NCI-H82 (cell line): ENCODE data around the gene AKR1C2.
A peak's percentile ranks its signal among the peaks of the same experiment; 100 is the strongest.
"Not testable (repeated sequence)": the region's sequence is repeated elsewhere in the genome, so short reads cannot be mapped to it uniquely, and the experiment has no call there.

ENCODE experiments used
- DNase-seq: peaks from one replicate; lab custom pipeline; 2025; lab: John Stamatoyannopoulos, UW

The AKR1C2 gene

DNA sequence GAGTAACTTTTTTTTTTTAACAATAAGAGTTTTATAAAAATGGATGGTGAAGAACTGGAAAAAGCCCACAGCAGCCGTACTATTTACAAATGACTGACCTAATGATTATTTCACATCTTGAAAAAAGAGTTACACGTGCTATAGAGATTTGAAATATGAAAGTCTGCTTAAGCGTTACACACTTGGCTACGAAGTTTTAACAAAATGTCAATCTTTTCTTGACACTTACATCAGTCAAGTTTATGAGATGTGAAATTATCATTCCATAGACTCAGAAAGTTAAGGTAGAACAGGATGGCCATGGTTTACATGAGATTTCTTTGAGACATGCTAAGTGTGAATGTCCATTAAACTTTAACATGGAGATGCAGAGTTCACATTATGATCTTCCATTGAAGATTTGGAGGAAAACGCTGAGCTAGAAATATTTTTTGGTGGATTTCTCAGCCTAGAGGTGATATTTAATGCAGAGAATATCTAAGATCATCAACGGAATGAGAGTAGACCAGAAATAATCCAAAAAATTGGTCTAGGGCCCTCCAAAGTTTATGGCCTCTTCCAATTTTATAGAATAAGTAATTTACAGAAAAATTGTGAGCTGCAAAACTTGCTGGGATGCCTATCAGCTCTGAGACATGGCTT lies 15.5 kb downstream of the AKR1C2 start:
- DNase-seq: not testable (repeated sequence)

DNA sequence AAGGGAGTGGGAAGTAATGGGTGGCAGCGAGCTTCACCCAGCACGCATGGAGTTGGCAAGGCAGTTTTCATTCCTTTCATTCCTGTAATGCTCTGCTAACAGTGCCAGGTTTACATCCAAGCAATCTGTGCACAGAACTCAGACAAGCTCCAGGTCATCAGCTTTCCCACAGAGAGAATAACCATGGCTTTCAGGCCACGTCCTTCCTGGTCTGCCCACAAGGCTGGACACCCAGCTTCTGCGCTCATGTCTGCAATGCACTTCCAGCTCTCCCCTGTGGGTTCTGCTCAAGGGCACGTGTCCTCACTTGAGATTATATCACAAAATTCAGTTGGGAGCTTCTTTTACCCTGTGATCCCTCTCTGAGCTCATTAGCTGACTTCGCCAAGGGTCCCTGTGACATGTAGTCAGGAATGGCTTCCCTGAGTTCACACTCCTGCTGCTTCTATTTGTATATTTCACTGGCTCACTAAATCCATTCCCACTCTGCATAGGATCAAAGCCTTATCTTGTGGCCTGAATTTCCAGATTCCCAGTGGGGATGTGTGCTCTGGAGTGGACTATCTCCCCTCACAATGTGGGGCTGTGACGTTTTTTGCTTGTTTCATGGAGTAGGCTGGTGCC lies 18.6 kb downstream of the AKR1C2 start:
- no peak for DNase-seq

DNA sequence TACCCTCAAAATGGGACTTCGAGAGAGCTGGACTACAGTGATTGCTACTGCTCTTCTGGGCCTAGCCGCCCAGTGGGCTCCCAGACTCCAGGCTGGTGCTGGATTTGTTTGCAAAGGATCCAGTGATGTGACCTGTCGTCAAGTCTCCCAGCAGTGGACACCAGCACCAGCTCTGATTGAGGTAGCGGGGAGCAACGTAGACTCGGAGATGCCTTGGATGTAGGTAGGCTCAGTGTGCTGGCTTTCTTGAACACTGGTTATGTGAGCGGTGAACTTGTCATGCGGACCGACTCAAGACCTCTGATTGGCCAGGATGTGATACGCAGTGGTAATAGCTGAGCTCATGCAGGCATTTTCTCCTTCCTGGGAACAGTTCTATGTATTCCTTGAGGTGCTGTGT lies 19.4 kb downstream of the AKR1C2 start:
- DNase-seq: no peak

DNA sequence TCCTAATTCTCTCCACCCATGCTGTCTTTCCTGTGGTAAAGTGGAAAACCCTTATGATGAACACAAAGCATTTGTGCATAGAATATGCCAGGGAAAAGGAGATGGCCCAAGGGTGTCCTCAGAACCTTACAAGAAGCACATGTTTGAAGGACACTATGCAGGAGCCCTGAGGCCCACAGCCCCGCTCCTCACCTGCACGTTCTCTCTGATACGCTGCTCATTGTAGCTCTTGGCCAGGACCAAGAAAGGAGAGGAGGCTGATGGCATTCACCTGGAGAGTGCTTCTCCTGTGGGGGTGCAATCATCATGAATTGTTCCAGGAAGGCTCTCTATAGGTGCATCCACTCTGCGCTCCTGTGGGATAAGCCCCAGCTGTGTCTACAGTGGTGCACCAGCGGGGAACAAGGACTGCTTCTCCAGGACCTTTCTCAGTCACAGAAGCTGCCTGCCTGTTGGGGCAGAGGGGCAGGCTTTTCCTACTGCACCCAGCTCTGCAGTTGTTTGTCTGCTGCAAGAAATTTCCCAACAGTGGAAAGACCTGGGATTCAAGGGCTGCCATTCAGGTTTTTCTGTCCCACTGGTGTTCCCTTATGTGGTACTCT lies 19.9 kb downstream of the AKR1C2 start:
- DNase-seq: no peak

DNA sequence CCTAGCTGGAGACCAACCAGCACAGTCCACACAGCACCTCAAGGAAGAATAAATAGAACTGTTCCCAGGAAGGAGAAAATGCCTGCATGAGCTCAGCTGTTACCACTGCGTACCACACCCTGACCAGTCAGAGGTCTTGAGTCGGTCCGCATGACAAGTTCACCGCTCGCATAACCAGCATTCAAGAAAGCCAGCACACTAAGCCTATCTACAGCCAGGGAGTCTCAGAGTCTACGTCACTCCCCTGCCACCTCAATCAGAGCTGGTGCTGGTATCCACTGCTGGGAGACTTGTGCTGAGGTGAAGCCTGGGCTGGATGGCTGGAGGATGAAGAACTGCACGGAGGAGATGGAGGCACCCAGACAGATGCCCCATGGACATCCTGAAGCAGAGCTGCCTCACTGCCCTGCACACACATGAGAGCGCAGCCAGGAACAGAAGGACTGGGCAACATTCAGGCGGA lies 20.9 kb downstream of the AKR1C2 start:
- no peak for DNase-seq

DNA sequence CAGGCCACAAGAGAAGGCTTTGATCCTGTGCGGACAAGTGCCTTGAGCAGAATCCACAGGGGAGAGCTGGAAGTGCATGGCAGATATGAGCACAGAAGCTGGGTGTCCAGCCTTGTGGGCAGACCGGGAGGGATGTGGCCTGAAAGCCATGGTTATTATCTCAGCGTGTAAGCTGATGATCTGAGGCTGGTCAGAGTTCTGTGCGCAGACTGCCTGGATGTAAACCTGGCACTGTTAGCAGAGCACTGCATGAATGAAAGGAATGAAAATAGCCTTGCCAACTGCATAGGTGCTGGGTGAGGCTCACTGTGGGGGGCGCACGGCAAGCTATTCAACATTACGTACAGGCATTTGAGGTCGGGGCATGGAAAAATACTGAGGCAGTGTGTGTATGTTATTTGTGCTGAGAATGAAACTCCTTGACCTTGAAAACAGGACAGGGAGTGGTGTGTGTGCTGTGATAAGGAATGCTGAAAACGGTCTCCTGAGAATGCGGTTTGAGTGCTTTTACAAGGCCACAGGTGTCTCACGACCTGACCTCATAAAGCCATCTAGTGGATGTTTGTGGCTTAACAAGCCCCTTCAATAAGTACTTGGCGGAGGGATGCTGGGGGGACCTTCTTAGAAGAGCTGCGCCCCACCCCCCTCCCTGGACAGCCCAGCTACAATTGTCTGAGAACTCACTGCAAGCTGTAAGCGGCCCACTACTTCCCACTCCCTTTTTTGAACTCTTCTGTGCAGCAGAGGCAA lies 21.8 kb downstream of the AKR1C2 start:
- peak; percentile 51 for DNase-seq

DNA sequence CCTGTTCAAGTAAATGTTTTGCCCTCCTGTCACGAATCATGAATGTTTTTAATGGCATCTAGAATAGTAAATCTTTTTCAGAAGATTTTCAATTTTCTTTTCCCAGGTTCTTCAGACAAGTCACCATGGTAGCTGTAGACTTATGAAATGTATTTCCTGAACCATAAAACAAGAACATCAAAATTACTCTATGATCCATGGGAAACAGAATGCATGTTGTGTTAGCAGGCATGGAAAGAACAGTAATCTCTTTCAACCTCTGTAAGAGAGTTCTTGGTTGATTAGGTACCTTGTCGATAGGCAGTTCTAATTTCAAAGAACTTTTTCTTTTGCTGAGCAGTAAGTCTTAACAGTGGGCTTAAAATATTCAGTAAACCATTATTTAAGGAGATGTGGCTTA lies 22.9 kb downstream of the AKR1C2 start:
- no peak for DNase-seq

DNA sequence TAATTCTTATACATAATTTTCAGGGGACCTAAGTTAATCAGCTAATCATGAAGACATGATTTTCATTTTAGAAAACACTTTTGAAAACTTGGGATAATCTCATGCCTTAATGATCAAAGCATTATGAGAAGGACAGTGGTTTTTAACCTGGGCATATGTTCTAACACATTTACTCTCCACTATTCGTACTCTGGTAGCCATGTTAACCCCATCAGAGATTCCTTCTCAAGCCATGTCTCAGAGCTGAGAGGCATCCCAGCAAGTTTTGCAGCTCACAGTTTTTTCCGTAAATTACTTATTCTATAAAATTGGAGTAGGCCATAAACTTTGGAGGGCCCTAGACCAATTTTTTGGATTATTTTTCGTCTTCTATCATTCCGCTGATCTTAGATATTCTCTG lies 24.8 kb downstream of the AKR1C2 start:
- DNase-seq: no peak

DNA sequence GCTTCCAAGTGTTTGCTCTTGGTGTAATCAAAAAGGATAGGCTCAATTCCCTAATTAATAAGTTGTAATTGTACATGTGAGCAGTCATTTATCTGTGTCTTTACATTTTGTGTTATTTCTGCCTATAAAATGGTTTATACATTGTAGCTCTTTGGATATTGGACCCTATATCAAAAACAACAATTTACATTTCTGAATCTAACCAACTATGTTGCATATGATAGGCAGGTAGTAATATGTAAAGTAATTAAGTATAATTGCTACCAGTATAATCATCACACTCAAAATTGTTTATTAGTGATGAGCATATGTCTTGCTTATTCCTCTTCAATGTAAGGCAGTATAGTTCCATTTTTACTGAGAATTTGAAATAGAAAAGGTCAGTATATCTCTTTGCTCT lies 26.6 kb downstream of the AKR1C2 start:
- no peak for DNase-seq

DNA sequence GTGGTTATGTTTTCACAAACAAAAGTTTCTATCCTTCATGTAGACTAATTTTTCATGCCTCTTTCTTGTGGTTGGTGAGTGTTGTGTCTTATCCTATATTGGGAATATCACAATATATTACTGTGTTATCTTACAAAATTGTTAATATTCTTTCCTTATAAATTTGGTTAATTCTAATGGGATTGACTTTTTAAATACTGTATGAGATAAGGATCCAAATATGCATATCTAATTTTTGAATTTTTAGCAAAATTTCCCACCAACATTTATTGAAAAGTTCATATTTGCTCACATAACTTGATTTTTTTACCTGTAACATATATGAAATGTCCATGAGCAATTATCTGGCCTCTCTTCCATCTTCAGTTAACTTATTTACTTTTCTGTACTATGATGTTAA lies 29.3 kb downstream of the AKR1C2 start:
- not testable (repeated sequence) for DNase-seq

DNA sequence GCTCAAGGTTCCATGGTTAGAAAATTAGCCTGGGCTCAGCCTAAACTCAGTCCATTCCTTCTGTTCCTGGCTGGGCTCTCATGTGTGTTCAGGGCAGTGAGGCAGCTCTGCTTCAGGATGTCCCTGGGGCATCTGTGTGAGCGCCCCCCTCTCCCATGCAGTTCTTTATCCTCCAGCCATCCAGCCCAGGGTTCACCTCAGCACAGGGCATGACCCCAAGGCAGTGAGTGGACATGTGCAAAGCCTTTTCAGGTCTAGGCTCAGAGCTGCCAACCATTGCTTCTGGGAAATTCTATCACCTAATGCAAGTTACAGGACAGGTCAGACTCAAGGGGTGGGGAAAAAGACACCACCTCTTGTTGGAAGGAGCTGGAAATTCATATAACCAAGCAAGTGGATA lies 30.4 kb downstream of the AKR1C2 start:
- not testable (repeated sequence) for DNase-seq

DNA sequence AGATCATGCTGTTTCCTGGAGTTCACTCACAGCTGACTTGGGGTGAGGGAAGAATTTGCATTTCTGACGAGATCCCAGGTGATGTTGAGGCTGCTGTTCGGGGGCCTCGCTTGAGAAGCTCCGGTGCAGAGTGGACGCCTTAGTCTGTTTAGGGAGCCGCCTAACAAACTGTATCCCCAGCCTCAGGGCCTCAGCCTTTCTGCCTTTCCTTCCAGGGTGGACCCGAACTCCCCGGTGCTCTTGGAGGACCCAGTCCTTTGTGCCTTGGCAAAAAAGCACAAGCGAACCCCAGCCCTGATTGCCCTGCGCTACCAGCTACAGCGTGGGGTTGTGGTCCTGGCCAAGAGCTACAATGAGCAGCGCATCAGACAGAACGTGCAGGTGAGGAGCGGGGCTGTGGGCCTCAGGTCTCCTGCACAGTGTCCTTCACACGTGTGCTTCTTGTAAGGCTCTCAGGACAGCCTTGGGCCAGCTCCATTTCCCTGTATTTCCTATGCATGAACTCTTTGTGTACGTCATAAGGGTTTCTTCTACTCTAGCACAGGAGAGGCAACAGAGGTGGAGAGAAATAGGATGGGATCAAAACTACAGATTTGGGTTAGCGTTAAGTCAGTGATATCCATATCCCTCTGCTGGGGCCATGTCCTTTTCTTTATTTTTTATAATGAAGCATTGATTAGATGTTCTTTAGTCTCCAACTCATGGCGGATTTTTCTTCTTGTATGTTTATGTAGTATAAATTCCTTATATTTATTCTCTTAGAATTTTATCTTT lies 31.1 kb downstream of the AKR1C2 start:
- DNase-seq: not testable (repeated sequence)

DNA sequence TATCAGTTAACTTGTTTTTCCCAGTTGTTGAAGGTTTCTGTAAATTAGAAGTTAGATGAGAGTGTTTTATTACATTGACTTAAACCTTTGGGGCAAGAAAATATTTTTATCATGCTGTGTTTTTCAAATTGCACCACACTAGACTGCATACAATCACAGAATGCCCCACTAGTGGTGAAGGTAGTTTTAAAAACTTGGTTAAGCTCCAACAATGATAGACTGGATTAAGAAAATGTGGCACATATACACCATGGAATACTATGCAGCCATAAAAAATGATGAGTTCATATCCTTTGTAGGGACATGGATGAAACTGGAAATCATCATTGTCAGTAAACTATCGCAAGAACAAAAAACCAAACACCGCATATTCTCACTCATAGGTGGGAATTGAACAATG lies 33.3 kb downstream of the AKR1C2 start:
- DNase-seq: not testable (repeated sequence)

DNA sequence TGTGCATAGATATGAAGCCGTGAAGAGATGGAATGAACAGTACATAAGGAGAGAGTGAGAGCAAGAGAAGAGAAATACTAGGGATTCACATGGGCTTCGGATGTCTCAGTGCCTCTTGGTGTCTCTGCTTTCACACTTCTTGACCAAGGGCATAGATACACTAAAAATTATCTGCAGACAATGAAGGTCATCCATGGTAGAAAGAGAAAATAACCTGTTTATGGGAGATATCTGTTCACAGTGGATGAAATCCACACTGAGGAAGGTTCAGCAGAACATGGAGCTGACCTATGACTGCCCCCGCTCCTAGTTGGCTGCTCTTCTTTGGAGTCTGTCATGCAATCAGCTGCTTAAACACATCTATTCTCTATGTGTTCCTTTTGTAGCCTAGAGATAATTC lies 34.4 kb downstream of the AKR1C2 start:
- not testable (repeated sequence) for DNase-seq

DNA sequence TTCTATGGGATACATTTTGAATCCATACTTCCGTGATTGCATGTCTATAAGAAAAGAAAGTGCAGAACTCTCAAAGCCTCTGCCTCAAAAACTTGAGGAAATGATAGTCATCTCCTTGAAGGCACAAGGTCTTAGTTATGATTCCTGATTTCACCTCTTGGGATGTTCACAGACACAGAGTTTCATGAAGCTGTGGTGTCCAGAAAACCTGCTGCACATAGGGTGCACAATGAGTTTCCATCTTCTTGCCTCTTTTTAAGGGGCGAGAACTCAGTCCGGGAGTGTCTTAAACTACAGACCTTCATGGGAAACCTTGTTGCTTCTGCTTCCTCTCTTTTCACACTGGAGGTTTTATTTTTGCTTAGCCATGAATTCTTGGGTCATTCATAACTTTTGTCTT lies 36.5 kb downstream of the AKR1C2 start:
- not testable (repeated sequence) for DNase-seq

DNA sequence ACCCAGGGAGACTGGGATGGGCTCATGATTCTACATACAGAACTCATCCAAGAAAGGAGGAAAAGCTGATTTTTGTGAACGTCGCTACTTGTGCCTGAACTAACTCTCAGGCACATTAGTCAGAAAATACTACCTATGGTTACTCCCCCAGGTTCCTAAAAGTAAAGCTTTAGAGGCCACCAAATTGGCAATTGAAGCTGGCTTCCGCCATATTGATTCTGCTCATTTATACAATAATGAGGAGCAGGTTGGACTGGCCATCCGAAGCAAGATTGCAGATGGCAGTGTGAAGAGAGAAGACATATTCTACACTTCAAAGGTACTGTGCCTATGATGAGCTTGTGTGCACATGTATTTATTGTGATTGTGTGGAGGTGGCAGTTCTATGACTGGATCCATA lies 37.9 kb downstream of the AKR1C2 start:
- not testable (repeated sequence) for DNase-seq

DNA sequence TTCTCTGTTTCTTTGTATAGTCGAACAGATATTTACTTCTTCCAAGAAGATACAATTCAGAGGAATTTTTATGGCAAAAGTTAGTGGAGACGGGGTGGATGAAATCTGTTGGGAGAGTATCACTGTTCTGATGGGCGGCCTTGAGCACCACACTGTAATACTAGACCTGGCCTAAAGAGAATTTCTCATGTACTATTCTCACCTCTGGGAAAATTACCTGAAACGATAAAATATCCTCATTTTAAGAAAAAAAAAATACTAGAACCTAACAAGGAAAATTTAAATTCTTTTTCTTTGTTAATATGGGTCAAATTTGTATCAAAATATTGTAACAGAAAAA lies 39.9 kb downstream of the AKR1C2 start:
- DNase-seq: not testable (repeated sequence)

DNA sequence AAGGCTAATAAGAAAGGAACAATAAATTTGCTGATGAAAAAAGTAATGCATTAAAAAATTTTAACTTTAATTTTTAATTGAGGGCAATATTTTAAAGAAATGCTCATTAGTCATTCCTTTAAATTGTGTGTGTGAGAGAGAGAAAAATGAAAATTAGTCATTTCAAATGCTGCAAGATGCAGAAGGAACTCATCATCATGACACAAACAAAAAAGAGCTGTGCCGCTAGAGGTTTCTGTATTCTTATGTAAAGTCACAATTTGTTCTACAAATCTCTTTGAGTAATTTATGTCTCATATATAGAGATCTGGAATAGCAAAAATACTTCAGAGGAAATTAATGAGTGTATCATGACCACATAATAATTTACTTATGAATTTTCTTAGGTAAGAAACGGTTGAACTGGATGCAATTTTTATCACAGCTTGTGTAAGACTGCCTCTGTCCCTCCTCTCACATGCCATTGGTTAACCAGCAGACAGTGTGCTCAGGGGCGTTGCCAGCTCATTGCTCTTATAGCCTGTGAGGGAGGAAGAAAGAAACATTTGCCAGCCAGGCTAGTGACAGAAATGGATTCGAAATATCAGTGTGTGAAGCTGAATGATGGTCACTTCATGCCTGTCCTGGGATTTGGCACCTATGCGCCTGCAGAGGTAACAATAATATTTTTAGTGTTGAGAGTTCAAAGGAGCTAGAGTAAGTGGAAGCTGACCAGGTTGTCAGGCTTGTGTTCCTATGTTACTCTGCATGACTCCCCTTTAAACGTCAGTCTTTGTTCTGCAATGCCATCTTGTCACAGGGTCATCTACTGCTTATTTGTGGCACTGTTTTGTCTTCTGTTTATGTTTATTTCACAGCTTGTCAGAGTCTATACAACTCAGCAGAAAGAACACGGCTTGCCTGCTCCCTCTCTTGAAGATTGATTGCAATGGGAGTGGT lies 40.5 kb downstream of the AKR1C2 start, which contains the start of gene AKR1C1:
TSS of gene AKR1C1 (plus strand) at position 540 of the 939 bp plus-strand sequence. CDS start at position 570, 30 bp downstream.
- not testable (repeated sequence) for DNase-seq

DNA sequence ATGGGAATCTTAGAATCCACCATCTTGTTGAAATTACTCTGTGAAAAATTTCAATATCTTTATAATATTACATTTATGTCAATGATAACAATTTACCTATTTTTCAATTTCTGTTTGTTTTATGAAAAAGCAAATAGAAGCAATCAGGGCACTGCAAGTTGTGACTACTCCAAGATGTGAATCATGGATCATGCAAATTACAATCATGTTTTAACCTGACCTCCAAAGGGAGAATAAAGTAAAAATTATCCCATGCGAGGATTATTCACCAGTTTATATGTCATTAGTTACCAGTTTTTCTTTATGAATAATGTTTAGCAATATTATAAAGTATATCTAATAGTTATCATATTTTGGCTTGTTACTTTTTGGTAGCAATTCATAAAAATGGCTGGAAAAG lies 41.3 kb downstream of the AKR1C2 start:
- DNase-seq: not testable (repeated sequence)

DNA sequence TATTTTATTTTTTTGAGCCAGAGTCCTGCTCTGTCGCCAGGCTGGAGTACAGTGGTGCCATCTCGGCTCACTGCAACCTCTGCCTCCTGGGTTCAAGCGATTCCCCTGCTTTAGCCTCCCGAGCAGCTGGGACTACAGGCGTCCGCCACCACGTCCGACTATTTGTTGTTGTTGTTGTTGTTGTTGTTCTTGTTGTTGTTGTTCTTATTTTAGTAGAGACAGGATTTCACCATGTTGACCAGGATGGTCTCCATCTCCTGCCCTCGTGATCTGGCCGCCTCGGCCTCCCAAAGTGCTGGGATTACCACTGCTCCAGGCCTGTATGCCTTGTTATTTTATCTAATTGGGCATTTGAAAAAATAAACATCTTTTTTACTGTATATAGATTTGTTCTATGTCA lies 42.1 kb downstream of the AKR1C2 start:
- not testable (repeated sequence) for DNase-seq
